ENCODE data around the gene VPS39.
"Not testable (repeated sequence)": the region's sequence is repeated elsewhere in the genome, so short reads cannot be mapped to it uniquely, and the experiment has no call there.

The VPS39 gene, protein sequence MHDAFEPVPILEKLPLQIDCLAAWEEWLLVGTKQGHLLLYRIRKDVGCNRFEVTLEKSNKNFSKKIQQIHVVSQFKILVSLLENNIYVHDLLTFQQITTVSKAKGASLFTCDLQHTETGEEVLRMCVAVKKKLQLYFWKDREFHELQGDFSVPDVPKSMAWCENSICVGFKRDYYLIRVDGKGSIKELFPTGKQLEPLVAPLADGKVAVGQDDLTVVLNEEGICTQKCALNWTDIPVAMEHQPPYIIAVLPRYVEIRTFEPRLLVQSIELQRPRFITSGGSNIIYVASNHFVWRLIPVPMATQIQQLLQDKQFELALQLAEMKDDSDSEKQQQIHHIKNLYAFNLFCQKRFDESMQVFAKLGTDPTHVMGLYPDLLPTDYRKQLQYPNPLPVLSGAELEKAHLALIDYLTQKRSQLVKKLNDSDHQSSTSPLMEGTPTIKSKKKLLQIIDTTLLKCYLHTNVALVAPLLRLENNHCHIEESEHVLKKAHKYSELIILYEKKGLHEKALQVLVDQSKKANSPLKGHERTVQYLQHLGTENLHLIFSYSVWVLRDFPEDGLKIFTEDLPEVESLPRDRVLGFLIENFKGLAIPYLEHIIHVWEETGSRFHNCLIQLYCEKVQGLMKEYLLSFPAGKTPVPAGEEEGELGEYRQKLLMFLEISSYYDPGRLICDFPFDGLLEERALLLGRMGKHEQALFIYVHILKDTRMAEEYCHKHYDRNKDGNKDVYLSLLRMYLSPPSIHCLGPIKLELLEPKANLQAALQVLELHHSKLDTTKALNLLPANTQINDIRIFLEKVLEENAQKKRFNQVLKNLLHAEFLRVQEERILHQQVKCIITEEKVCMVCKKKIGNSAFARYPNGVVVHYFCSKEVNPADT

DNA sequence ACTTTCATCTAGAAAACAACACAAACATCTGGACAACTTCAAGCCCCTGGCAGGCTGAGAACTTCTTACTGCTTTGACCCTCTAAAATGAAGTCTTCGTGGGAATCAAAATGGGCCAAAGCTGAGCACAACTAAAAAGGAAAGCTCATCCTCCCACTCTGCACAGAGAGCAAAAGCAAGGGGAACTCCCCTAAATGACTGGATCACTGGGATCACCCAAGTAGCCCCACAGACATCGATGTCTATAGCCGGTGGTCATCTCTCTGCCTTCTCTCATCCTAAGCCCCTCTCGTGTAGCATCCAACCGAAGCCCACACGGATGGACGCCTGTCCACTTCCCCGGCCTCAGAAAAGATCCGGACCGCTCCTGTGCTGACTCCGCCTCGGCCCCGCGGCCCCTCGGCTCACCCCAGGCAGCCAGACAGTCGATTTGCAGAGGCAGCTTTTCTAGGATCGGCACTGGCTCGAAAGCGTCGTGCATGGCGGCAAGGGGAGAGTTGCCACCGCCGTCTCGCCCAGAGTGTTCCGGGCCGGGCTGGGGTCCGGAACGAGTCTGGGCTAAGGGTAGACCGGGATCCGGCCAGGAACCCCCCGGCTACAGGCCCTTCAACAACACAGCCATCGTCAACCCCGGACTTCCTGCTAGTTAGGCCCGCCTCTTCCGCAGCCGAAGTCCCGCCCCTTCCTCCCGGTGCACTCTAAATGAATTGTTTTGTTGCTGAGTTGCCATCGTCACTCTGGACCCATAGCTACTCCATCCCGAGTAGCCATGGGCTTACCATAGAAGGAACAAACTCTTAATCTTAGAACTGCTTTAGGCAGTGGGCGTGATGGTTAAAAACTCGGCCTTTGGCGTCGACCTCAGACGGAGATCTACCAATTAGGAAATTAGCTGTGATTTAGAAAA, at the start of gene VPS39:
VPS39 (minus strand) TSS at position 631 of the 906 bp plus-strand sequence; CDS start at position 480, 151 bp downstream.
- peak; percentile 52 to 81 for DNase-seq (ENCODE audit: low read depth in 1 of 2, low spot score in 1 of 2)

DNA sequence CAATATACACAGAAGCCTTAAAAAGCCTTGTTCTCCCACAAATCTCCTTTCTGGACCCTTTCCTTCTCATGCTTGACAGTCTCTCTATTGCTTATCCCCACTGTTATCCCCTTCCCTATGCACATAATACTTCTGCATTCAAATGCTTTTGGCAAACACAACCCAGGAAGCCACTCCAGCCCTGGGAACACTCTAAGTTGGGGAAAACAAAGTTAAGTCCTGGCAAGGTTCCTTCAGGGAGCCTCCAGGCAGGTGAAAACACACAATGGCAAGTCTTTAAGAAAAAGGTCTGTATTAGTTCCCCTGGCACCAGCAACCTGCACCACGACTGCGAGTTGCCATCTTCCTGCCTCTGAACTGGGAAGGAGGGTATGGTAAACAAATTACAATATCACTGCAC, 45.2 kb upstream of the VPS39 start:
- no peak for DNase-seq (ENCODE audit: low read depth in 1 of 2, low spot score in 1 of 2)

DNA sequence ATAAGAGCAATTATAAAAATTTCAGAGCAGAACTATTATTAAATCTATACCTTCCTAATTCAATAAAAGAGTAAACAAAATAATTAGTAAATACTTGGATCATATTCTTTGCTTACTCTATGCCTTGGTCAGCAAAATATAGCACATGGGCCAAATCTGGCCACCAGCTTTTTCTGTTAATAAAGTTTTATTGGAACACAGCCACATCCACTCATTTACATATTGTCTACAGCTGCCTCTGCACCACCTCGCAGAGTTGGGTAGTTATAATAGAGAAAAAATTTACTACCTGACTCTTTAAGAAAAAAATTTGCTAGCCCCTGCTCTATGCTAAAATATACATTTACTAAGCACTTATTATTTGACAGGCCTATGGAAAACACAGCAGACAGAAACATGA, 32.7 kb upstream of the VPS39 start:
- no peak for DNase-seq (ENCODE audit: low read depth in 1 of 2, low spot score in 1 of 2)

- no peak for DNase-seq (ENCODE audit: low read depth in 1 of 2, low spot score in 1 of 2)
Observed at GRCh38 chr15:42239528-42240182, 31.6 kb upstream of the VPS39 start.

GRCh38 chr15:42233107-42233506, 25.0 kb upstream of the VPS39 start:
- DNase-seq (ENCODE audit: low read depth in 1 of 2, low spot score in 1 of 2), result no peak

DNA sequence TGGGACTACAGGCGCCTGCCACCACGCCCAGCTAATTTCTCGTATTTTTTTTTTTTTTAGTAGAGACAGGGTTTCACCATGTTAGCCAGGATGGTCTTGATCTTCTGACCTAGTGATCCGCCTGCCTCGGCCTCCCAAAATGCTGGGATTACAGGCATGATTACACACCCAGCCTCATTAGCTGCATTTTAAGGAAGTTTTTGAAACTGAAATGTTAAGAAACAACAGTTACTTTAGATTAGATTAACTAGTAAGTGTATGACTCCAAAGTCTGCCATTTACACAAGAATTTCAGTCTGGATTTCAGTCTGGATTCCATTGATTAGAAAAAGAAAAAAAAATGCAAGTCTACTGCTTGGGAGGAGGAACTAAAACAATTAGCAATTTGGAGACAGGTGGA, 24.5 kb upstream of the VPS39 start:
- no peak for DNase-seq (ENCODE audit: low read depth in 1 of 2, low spot score in 1 of 2)

DNA sequence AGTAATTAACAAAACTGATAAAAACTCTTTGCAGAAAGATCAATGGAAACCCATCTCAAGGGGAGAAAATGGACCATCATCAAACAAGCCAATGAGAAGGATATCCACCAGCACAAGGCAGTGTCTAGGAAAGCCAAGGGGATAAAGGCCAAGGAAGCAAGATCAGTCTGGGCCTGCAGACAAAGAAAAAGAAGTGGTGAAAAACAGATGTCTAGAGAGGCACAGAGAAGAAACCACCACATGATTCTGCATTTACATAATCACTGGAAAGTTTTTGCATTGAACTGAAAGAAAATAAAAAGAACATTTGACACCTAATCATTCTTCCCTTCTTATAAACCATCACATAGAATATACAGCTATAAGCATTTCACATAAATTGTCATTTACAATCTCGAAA, 23.0 kb upstream of the VPS39 start:
- no peak for DNase-seq (ENCODE audit: low read depth in 1 of 2, low spot score in 1 of 2)

GRCh38 chr15:42228981-42229380, 20.9 kb upstream of the VPS39 start:
- not testable (repeated sequence) for DNase-seq (ENCODE audit: low read depth in 1 of 2, low spot score in 1 of 2)

DNA sequence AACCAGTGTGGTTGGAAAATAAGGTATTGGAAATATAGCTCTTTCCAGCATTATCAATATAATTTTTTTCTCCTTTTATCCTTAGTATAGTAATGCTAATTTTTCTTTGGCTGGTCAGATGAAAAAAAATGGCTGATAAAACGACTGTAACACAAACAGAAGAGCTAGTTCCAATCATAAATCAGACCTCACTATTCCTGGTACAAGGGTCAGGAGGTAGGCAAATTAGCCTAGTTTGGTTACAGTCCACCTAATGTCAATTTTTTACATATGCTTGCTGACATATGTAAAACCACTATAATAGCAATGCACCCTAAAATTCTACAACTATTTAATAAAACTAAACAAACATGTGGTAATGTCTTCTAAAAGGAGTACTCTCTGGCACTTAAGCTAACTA, 19.9 kb upstream of the VPS39 start:
- DNase-seq (ENCODE audit: low read depth in 1 of 2, low spot score in 1 of 2), result no peak

- DNase-seq (ENCODE audit: low read depth in 1 of 2, low spot score in 1 of 2), result no peak
Observed at GRCh38 chr15:42226648-42227047, 18.5 kb upstream of the VPS39 start.

- DNase-seq (ENCODE audit: low read depth in 1 of 2, low spot score in 1 of 2), result no peak
Observed at GRCh38 chr15:42220216-42220615, 12.1 kb upstream of the VPS39 start.

DNA sequence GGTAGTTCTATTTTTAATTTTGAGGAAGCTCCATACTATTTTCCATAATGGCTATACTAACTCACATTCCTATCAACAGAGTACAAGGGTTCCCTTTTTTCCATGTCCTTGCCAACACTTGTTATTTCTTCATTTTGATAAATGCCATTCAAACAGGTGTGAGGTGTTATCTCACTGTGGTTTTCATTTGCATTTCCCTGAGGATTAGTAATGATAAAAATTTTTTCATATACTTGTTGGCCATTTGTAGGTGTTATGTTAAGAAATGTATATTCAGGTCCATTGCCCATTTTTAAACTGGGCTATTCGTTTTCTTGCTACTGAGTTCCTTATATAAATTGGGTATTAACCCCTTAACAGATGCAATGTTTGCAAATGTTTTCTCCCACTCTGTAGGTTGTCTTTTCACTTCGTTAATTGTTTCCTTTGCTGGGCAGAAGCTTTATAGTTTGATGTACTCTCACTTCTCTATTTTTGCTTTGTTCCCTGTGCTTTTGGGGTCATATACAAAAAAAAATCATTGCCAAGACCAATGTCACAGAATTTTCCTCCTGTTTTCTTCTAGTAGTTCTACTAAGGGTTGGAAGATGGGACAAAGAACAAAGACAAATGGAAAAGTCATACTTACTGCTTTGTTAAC, 11.0 kb upstream of the VPS39 start:
- no peak for DNase-seq (ENCODE audit: low read depth in 1 of 2, low spot score in 1 of 2)

DNA sequence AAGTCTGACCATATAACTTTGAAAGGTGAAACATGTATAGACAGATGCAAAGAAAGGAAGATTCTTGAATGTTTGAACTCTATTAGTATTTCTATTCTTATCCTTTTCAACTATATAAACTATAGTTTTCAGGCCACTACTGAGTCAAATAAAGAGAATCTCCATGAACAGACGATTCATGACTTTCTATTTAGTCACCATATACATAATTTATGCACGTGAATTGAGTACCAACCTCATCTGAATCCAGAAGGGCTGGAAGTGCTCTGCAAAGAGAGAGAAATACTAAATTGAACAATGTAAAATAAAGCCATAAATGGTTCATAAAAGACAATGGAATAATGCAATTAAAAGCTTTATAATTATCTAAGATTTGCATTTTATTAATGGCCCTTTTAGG, 9.5 kb upstream of the VPS39 start:
- DNase-seq (ENCODE audit: low read depth in 1 of 2, low spot score in 1 of 2), result no peak

- DNase-seq (ENCODE audit: low read depth in 1 of 2, low spot score in 1 of 2), result no peak
Observed at GRCh38 chr15:42215913-42216829, 8.1 kb upstream of the VPS39 start.

DNA sequence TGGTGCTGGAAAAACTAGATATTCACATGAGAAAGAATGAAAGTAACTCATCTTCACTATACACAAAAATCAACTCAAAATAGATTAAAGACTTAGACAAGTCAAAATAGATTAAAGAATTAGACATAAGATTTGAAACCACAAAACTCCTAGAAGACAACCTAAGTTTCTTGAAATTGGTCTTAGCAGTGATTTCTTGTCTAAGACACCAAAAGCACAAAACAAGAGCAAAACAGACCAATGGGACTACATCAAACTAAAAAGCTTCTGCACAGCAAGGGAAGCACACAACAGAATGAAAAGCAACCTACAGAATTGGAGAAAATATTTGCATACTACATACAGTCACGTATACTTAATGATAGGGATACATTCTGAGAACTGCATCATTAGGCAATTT, 6.5 kb upstream of the VPS39 start:
- DNase-seq (ENCODE audit: low read depth in 1 of 2, low spot score in 1 of 2), result no peak

DNA sequence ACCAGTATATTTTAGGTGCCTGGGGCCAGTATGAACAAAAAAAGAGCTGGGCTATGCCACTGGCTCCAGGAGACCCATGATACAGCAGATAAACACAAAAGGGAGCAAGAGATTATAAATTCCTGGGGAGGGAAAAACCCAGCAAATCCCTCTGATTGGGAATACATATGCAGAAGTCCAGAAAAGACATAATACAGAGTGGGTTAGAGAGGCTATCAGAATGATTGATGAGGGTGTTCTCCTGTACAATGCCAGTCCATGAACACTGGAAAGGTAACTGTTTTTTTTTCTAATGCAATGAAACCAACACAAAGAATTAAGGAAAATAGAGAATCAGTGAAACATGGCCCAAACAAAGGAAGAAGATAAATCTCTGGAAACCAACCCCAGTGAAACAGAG, 5.4 kb upstream of the VPS39 start:
- no peak for DNase-seq (ENCODE audit: low read depth in 1 of 2, low spot score in 1 of 2)

- DNase-seq (ENCODE audit: low read depth in 1 of 2, low spot score in 1 of 2), result no peak
Observed at GRCh38 chr15:42210696-42211095, 2.6 kb upstream of the VPS39 start.

DNA sequence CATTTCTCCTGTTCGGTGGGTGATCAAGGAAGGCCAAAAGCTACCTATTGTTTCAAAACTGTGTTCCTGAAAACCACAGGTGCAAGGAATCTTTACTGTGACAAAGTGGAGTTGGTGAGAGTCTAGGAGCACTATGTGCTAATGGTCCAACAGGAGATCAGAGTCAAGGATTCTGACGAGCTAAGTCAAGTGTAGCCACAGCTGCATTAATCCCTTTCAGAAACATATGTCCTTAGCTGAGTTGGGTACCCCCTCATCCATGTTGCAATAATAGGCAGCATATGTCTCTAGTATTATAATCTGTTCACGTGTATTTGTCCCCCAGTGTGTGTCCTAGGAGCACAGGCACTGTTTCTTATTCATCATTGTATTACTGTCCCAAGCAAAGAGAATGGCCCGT, 1.7 kb downstream of the VPS39 start:
- DNase-seq (ENCODE audit: low read depth in 1 of 2, low spot score in 1 of 2), result no peak

DNA sequence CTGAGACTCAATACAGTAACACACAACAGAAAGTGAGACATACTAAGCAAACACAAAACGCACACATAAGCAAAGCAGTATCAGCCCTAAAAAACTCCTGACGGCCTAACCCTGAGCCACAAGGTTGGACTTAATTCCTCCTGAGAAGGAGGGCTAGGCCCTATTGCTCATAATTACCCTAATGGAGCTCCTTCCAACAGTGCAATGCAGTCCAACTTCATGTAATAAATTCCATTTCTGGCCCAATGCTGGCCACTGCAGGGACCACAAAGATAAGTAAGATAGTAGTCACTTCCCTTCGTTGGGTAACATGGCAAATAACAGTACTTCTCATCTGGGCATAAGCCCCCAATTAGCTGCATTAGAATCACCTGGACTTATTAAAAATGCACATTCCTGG, 4.2 kb downstream of the VPS39 start:
- DNase-seq (ENCODE audit: low read depth in 1 of 2, low spot score in 1 of 2), result no peak
